WTC11 (cell line): ENCODE measurements around the gene VPS41.
"Not testable (repeated sequence)": the region's sequence is repeated elsewhere in the genome, so short reads cannot be mapped to it uniquely, and the experiment has no call there.

ENCODE experiments used
- CREB1 ChIP-seq: sonication (generic); formaldehyde crosslinking; IDR thresholded peaks from 2 replicates; pipeline ENCODE4 v1.8.0; 2023; ENCODE audit warnings: mild to moderate bottlenecking, missing genetic modification reagents
- TF ChIP-seq, protein P1 (sequence below): fragments of 200-600 bp; IDR thresholded peaks from 2 replicates; pipeline ENCODE4 v1.8.0; 2022; ENCODE audit warnings: antibody characterized with exemption
- TF ChIP-seq, protein P2 (sequence below): sonication (generic); formaldehyde crosslinking; IDR thresholded peaks from 2 replicates; pipeline ENCODE4 v1.8.1; 2023; ENCODE audit warnings: mild to moderate bottlenecking, missing genetic modification reagents, moderate library complexity

DNA sequence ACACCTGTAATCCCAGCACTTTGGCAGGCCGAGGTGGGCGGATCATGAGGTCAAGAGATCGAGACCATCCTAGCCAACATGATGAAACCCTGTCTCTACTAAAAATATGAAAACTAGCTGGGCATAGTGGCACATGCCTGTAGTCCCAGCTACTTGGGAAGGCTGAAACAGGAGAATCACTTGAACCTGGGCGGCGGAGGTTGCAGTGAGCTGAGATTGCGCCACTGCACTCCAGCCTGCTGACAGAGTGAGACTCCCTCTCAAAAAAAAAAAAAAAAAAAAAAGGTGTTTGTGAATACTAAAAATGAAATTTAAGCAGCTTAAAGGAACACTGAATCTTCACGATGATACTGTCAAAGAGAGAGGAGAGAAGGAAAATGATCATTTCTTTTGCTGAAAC lies 54.0 kb downstream of the VPS41 start:
- TF ChIP-seq, protein P1, sequence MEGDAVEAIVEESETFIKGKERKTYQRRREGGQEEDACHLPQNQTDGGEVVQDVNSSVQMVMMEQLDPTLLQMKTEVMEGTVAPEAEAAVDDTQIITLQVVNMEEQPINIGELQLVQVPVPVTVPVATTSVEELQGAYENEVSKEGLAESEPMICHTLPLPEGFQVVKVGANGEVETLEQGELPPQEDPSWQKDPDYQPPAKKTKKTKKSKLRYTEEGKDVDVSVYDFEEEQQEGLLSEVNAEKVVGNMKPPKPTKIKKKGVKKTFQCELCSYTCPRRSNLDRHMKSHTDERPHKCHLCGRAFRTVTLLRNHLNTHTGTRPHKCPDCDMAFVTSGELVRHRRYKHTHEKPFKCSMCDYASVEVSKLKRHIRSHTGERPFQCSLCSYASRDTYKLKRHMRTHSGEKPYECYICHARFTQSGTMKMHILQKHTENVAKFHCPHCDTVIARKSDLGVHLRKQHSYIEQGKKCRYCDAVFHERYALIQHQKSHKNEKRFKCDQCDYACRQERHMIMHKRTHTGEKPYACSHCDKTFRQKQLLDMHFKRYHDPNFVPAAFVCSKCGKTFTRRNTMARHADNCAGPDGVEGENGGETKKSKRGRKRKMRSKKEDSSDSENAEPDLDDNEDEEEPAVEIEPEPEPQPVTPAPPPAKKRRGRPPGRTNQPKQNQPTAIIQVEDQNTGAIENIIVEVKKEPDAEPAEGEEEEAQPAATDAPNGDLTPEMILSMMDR = not testable (repeated sequence)
- TF ChIP-seq CREB1 = not testable (repeated sequence)
- TF ChIP-seq, protein P2, sequence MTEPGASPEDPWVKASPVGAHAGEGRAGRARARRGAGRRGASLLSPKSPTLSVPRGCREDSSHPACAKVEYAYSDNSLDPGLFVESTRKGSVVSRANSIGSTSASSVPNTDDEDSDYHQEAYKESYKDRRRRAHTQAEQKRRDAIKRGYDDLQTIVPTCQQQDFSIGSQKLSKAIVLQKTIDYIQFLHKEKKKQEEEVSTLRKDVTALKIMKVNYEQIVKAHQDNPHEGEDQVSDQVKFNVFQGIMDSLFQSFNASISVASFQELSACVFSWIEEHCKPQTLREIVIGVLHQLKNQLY (CRISPR knock-in tag) = not testable (repeated sequence)
